Measurements from ENCODE around the gene LILRA6. TPM values are rescaled to one million over a fixed set of nuclear protein-coding genes. Genes with fewer than 3 reads are reported as not detected.

The LILRA6 gene
- total and polyA plus RNA-seq, 2 of the 8 experiments (the other 6 are each of a cell fraction or from before 2014, with no cell fraction given) = not detected

- no peak overlapping the region for H2BK5ac ChIP-seq (ENCODE audit: low read depth, low read length)
- H2BK120ac ChIP-seq (replicated peaks; ENCODE audit: low read depth, low read length) = no peak overlapping the region
- POLR2A ChIA-PET (ENCODE audit: partially characterized antibody) = interaction anchor here (0.7 to 2.2 kb wide), 4 partner anchors 24 to 42 kb away, joined by 3 to 7 read pairs (median 4); no protein-coding TSS in a partner anchor
- no peak overlapping the region for H4K8ac ChIP-seq (ENCODE audit: extremely low read depth, insufficient read depth, low read length)
- CTCF ChIA-PET (ENCODE audit: partially characterized antibody) = interaction anchor here (0.6 to 1.5 kb wide), 5 partner anchors 9 to 107 kb away, joined by 3 to 7 read pairs (median 5); no protein-coding TSS in a partner anchor
- H3K79me1 ChIP-seq (ENCODE audit: low read depth, low read length) = no peaks in the 10 kb centered on the region
- H3K4ac ChIP-seq (replicated peaks; ENCODE audit: insufficient read length, low read depth, low read length) = no peak overlapping the region
- H3K79me2 ChIP-seq (ENCODE audit: control insufficient read depth in 1 of 2, insufficient read depth in 2 of 2, low read length in 2 of 2) = no peaks in the 10 kb centered on the region
- H3K36me3 ChIP-seq (ENCODE audit: control insufficient read depth in 2 of 4, insufficient read depth in 4 of 4, low read length in 3 of 4) = no peaks in the 10 kb centered on the region
- DNase-seq (ENCODE audit: low read depth in 1 of 2, low spot score in 2 of 2) (no peak), FAIRE-seq (no peak)
- H3K9ac ChIP-seq (replicated peaks in 1 of 4; ENCODE audit: extremely low read depth in 1 of 4, low read depth in 3 of 4, low read length in 3 of 4) = no peak overlapping the region
- no peak overlapping the region for H2AFZ ChIP-seq (ENCODE audit: low read length)
- no peak overlapping the region for H4K91ac ChIP-seq (replicated peaks; ENCODE audit: insufficient read length, low read length)
- WGBS, 2 experiments (ENCODE audit: extremely low coverage in 1 of 2, insufficient coverage in 1 of 2, insufficient read length in 1 of 2, insufficient replicate concordance in 2 of 2, low coverage in 1 of 2, low lambda C conversion rate in 2 of 2, missing lambda C conversion rate in 1 of 2) = 95% methylated on average over 20 of the region's 20 CpGs; no CpG with 5 or more reads in 1 of the 2 experiments
- H2BK20ac ChIP-seq (ENCODE audit: low read length) = no peak overlapping the region
- H2AK5ac ChIP-seq (ENCODE audit: low read depth, low read length) = no peak overlapping the region
- H2BK12ac ChIP-seq (ENCODE audit: low read depth, low read length) = no peak overlapping the region
- H3K9me3 ChIP-seq (ENCODE audit: insufficient read depth in 2 of 2, low read depth in 1 of 2, low read length in 1 of 2) = no peaks in the 10 kb centered on the region
- no peak overlapping the region for H2BK15ac ChIP-seq (ENCODE audit: low read length)
- H3K27me3 ChIP-seq (replicated peaks in 1 of 4; ENCODE audit: control insufficient read depth in 3 of 4, extremely low read depth in 1 of 4, insufficient read depth in 3 of 4, low read length in 3 of 4) = no peaks in the 10 kb centered on the region; a peak in 1 of 7 replicates
- H3K56ac ChIP-seq (replicated peaks; ENCODE audit: insufficient read length, low read depth, low read length) = no peak overlapping the region
- no peak overlapping the region for H3K18ac ChIP-seq (ENCODE audit: extremely low read depth, low read length)
- no peak overlapping the region for H3K23ac ChIP-seq (ENCODE audit: insufficient read length)
- no peak overlapping the region for H3K27ac ChIP-seq (ENCODE audit: low read depth, low read length)
- no peak overlapping the region for H3K4me3 ChIP-seq (ENCODE audit: extremely low read depth in 1 of 4, insufficient read depth in 2 of 4, low read depth in 3 of 4, low read length in 4 of 4)
- H4K20me1 ChIP-seq (replicated peaks in 1 of 2; ENCODE audit: control insufficient read depth in 1 of 2, insufficient read depth in 2 of 2, low read length in 2 of 2) = no peaks in the 10 kb centered on the region
- H3K4me2 ChIP-seq (ENCODE audit: insufficient read depth in 1 of 2, low read depth in 2 of 2, low read length in 2 of 2) = no peak overlapping the region
- no peaks in the 10 kb centered on the region for H3K23me2 ChIP-seq (ENCODE audit: low read depth, low read length)
- H3K14ac ChIP-seq (ENCODE audit: insufficient read length) = no peak overlapping the region
- H4K5ac ChIP-seq (ENCODE audit: insufficient read length, low read depth, low read length) = no peak overlapping the region
- H3K4me1 ChIP-seq (replicated peaks in 1 of 4; ENCODE audit: control insufficient read depth in 3 of 4, insufficient read depth in 4 of 4, low read length in 3 of 4) = no peaks in the 10 kb centered on the region
- TF ChIP-seq FOSL1 (IDR thresholded peaks at IDR 0.05; ENCODE audit: insufficient read depth, low read depth, low read length) = no peak
- TF ChIP-seq SP1 (IDR thresholded peaks at IDR 0.05; ENCODE audit: low read depth, low read length) = no peak
- no peak for TF ChIP-seq NRF1 (IDR thresholded peaks at IDR 0.05; ENCODE audit: low read depth, low read length)
- no peak for TF ChIP-seq MAFK (IDR thresholded peaks at IDR 0.05; ENCODE audit: low read depth, low read length)
- no peak for TF ChIP-seq CTBP2 (IDR thresholded peaks at IDR 0.05; ENCODE audit: borderline replicate concordance, insufficient read depth, insufficient read length, low read length)
- no peak for TF ChIP-seq KDM5A (IDR thresholded peaks at IDR 0.05; ENCODE audit: low read length)
- no peak for TF ChIP-seq SRF (IDR thresholded peaks at IDR 0.05; ENCODE audit: low read depth, low read length)
- TF ChIP-seq JUN (IDR thresholded peaks at IDR 0.05; ENCODE audit: low read depth, low read length) = no peak
- no peak for TF ChIP-seq TEAD4 (IDR thresholded peaks at IDR 0.05; ENCODE audit: low read depth, low read length)
- no peak for TF ChIP-seq ATF2 (IDR thresholded peaks at IDR 0.05; ENCODE audit: low read length)
These were observed 4.7 kb upstream of the LILRA6 start for GRCh38 chr19:54247106-54247930.
